WTC11 (cell line): Measurements from ENCODE around the gene KCTD1. TPM values are rescaled to one million over a fixed set of nuclear protein-coding genes. Genes with fewer than 3 reads are reported as not detected.
A peak's percentile ranks its signal among the peaks of the same experiment; 100 is the strongest.

Experiments
- ATAC-seq: fragments of 200-7000 bp; cut with Tn5 transposase; 2 replicates; pipeline ENCODE4 v1.10.0; 2021; ENCODE audit warnings: mild to moderate bottlenecking, moderate library complexity
- CTCF ChIA-PET: fragments of 300-600 bp; sonication (Branson Sonifier 250); formaldehyde crosslinking; loops from one replicate; lab custom pipeline; 2021; ENCODE audit warnings: antibody characterized with exemption; lab: Charles Lee
- POLR2A ChIA-PET: fragments of 350-600 bp; sonication (Branson Sonifier 250); formaldehyde crosslinking; loops from one replicate; lab custom pipeline; 2021; ENCODE audit warnings: antibody characterized with exemption; lab: Charles Lee
- DNase-seq: peaks from one replicate; pipeline ENCODE4 v3.0.0; 2021; ENCODE audit warnings: low spot score
- H3K27ac Mint-ChIP-seq: 2 replicates; pipeline ENCODE4 v1.8.0; 2021; ENCODE audit warnings: mixed read lengths
- H3K27me3 Mint-ChIP-seq: 2 replicates; pipeline ENCODE4 v1.8.0; 2021; ENCODE audit warnings: low read depth, mild to moderate bottlenecking, moderate library complexity, mixed read lengths
- H3K36me3 Mint-ChIP-seq: 2 replicates; pipeline ENCODE4 v1.8.0; 2021; ENCODE audit warnings: mixed read lengths
- H3K4me1 Mint-ChIP-seq: 2 replicates; pipeline ENCODE4 v1.8.0; 2022; ENCODE audit warnings: mixed read lengths
- H3K4me3 Mint-ChIP-seq: 2 replicates; pipeline ENCODE4 v1.8.0; 2021; ENCODE audit warnings: mild to moderate bottlenecking, moderate library complexity, mixed read lengths
- H3K9me3 Mint-ChIP-seq: 2 replicates; pipeline ENCODE4 v1.8.0; 2021; ENCODE audit warnings: mixed read lengths
- AR ChIP-seq: fragments of 250-450 bp; sonication (Bioruptor Pico); IDR thresholded peaks from 2 replicates; pipeline ENCODE4 v1.9.0; 2021; ENCODE audit warnings: mild to moderate bottlenecking
- ATF1 ChIP-seq: sonication (generic); formaldehyde crosslinking; IDR thresholded peaks from 2 replicates; pipeline ENCODE4 v1.8.1; 2023; ENCODE audit warnings: mild to moderate bottlenecking, moderate library complexity, missing genetic modification reagents
- CTCF ChIP-seq: fragments of 200-600 bp; IDR thresholded peaks from 2 replicates; pipeline ENCODE4 v1.8.0; 2022; ENCODE audit warnings: antibody characterized with exemption
- E2F5 ChIP-seq: sonication (generic); formaldehyde crosslinking; IDR thresholded peaks from 2 replicates; pipeline ENCODE4 v1.8.1; 2022; ENCODE audit warnings: mild to moderate bottlenecking, moderate library complexity, missing genetic modification reagents
- EMX1 ChIP-seq: fragments of 250-450 bp; sonication (Bioruptor Pico); IDR thresholded peaks from 2 replicates; pipeline ENCODE4 v1.8.0; 2021; ENCODE audit warnings: mild to moderate bottlenecking
- ESRRA ChIP-seq: sonication (generic); formaldehyde crosslinking; IDR thresholded peaks from 2 replicates; pipeline ENCODE4 v1.8.1; 2022; ENCODE audit warnings: mild to moderate bottlenecking, missing genetic modification reagents, borderline replicate concordance
- GABPB1 ChIP-seq: sonication (generic); formaldehyde crosslinking; IDR thresholded peaks from 2 replicates; pipeline ENCODE4 v1.8.1; 2023; ENCODE audit warnings: mild to moderate bottlenecking, missing genetic modification reagents
- GRHL2 ChIP-seq: fragments of 250-450 bp; sonication (Bioruptor Pico); IDR thresholded peaks from 2 replicates; pipeline ENCODE4 v1.8.0; 2022; ENCODE audit warnings: mild to moderate bottlenecking, moderate library complexity; ENCODE audit not compliant: insufficient replicate concordance, severe bottlenecking
- HMGA2 ChIP-seq: fragments of 250-450 bp; sonication (Bioruptor Pico); IDR thresholded peaks from 2 replicates; pipeline ENCODE4 v1.4.0; 2021; ENCODE audit warnings: mild to moderate bottlenecking, moderate library complexity
- IRF1 ChIP-seq: sonication (generic); formaldehyde crosslinking; IDR thresholded peaks from 2 replicates; pipeline ENCODE4 v1.8.0; 2023; ENCODE audit warnings: missing genetic modification reagents
- NFE2L1 ChIP-seq: sonication (generic); formaldehyde crosslinking; IDR thresholded peaks from 2 replicates; pipeline ENCODE4 v1.8.1; 2023; ENCODE audit warnings: missing genetic modification reagents
- NFYB ChIP-seq: sonication (generic); formaldehyde crosslinking; conservative IDR thresholded peaks from 2 replicates; pipeline ENCODE4 v1.8.0; 2022; ENCODE audit warnings: low read depth, missing genetic modification reagents
- SP1 ChIP-seq: sonication (generic); formaldehyde crosslinking; conservative IDR thresholded peaks from 2 replicates; pipeline ENCODE4 v1.8.1; 2022; ENCODE audit warnings: missing genetic modification reagents
- TCF7 ChIP-seq: sonication (generic); formaldehyde crosslinking; IDR thresholded peaks from 2 replicates; pipeline ENCODE4 v1.8.0; 2022; ENCODE audit warnings: mild to moderate bottlenecking, low read depth, missing genetic modification reagents, moderate library complexity
- TP53 ChIP-seq: sonication (generic); formaldehyde crosslinking; IDR thresholded peaks from 2 replicates; pipeline ENCODE4 v1.8.1; 2023; ENCODE audit warnings: mild to moderate bottlenecking, missing genetic modification reagents
- USF2 ChIP-seq: sonication (generic); formaldehyde crosslinking; IDR thresholded peaks from 2 replicates; pipeline ENCODE4 v1.8.1; 2023; ENCODE audit warnings: mild to moderate bottlenecking, missing genetic modification reagents, moderate library complexity
- ZNF121 ChIP-seq: sonication (generic); formaldehyde crosslinking; IDR thresholded peaks from 2 replicates; pipeline ENCODE4 v1.8.0; 2023; ENCODE audit warnings: missing genetic modification reagents
- ZNF232 ChIP-seq: sonication (generic); formaldehyde crosslinking; IDR thresholded peaks from 2 replicates; pipeline ENCODE4 v1.8.0; 2022; ENCODE audit warnings: mild to moderate bottlenecking, missing genetic modification reagents
- ZNF281 ChIP-seq: sonication (generic); formaldehyde crosslinking; IDR thresholded peaks from 2 replicates; pipeline ENCODE4 v1.8.0; 2023; ENCODE audit warnings: mild to moderate bottlenecking, missing genetic modification reagents
- ZSCAN18 ChIP-seq: fragments of 250-450 bp; sonication (Bioruptor Pico); IDR thresholded peaks from 2 replicates; pipeline ENCODE4 v2.1.2; 2022; ENCODE audit warnings: mild to moderate bottlenecking, moderate library complexity
- total RNA-seq: library from RNA; stranded (reverse); gene quantifications from 3 replicates; pipeline ENCODE4 v1.2.3, GENCODE V29; 2021

Gene KCTD1
- total RNA-seq, 1 experiment from 2014 or later: 23.3 TPM

- TF ChIP-seq ZNF121 (CRISPR knock-in tag): no peak
- no peak for TF ChIP-seq CTCF
- TF ChIP-seq GABPB1 (CRISPR knock-in tag): no peak
- no peak for TF ChIP-seq EMX1
- no peak for TF ChIP-seq HMGA2
- no peak for TF ChIP-seq NFYB (CRISPR knock-in tag)
- no peak for TF ChIP-seq ZSCAN18 (CRISPR knock-in tag)
- no peak for TF ChIP-seq ATF1 (CRISPR knock-in tag)
- no peak for TF ChIP-seq USF2 (CRISPR knock-in tag)
- TF ChIP-seq TCF7 (CRISPR knock-in tag): no peak
- no peak for TF ChIP-seq E2F5 (CRISPR knock-in tag)
- no peak for TF ChIP-seq TP53 (CRISPR knock-in tag)
- TF ChIP-seq IRF1 (CRISPR knock-in tag): no peak
- TF ChIP-seq ZNF281 (CRISPR knock-in tag): no peak
- no peak for TF ChIP-seq ESRRA (CRISPR knock-in tag)
- TF ChIP-seq NFE2L1 (CRISPR knock-in tag): no peak
- TF ChIP-seq AR (CRISPR knock-in tag): no peak
- TF ChIP-seq ZNF232 (CRISPR knock-in tag): no peak
- no peak for TF ChIP-seq SP1 (CRISPR knock-in tag)
- no peak for TF ChIP-seq GRHL2 (CRISPR knock-in tag)
Observed at GRCh38 chr18:26575865-26576217, 27.5 kb upstream of the KCTD1 start.

More at GRCh38 chr18:26575865-26576217, 27.5 kb upstream of the KCTD1 start:
- no peaks in the 10 kb centered on the region for H3K36me3 Mint-ChIP-seq
- H3K27me3 Mint-ChIP-seq: peaks cover 33% of the 10 kb centered on the region
- H3K4me1 Mint-ChIP-seq: peaks cover 23% of the 10 kb centered on the region
- ChIA-PET CTCF (interaction anchor here (0.6 to 1.0 kb wide), 3 partner anchors 9 to 607 kb away, joined by 3 to 4 read pairs (median 3); no protein-coding TSS in a partner anchor), POLR2A (interaction anchor here (0.5 to 0.6 kb wide), 2 partner anchors 140 to 398 kb away, joined by 3 to 4 read pairs; no protein-coding TSS in a partner anchor)
- ATAC-seq: peak; percentile 36; the same call in 1 of the 2 replicates
- H3K27ac Mint-ChIP-seq: no peak overlapping the region
- peak overlapping the region; percentile 59 for H3K4me3 Mint-ChIP-seq
- no peak for DNase-seq
- H3K9me3 Mint-ChIP-seq: no peaks in the 10 kb centered on the region
